ENCODE measurements around the gene RBAK. TPM values are rescaled to one million over a fixed set of nuclear protein-coding genes. Genes with fewer than 3 reads are reported as not detected.
"Not testable (repeated sequence)": the region's sequence is repeated elsewhere in the genome, so short reads cannot be mapped to it uniquely, and the experiment has no call there.

The RBAK gene
- total RNA-seq, 2 experiments from 2014 or later: 15.4 to 17.1 TPM

DNA sequence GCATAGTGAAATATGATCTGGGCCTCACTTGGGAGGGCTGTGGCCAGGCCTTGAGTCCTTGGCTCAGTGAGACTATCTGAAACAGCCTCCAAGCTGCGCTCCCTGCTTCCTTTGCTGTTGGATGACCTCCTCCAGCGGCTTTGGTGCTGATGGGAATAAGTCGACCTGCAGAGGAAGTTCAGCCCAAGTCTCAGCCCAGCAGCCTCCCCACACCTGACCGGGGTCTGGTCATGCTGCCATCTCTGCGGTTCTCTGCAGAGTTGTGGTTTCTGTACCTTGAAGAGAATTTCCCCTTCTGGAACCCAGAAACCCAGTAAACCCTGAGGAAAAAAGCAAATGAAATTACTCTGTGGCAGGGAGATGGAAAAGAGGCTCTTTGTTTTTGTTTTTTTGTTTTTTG lies 4.6 kb upstream of the RBAK start:
- peaks cover 13% of the 10 kb centered on the region for H3K4me1 Mint-ChIP-seq (ENCODE audit: low read depth)
- ChIA-PET CTCF (no interaction called here), POLR2A (no interaction called here)
- TF ChIP-seq, protein P1, sequence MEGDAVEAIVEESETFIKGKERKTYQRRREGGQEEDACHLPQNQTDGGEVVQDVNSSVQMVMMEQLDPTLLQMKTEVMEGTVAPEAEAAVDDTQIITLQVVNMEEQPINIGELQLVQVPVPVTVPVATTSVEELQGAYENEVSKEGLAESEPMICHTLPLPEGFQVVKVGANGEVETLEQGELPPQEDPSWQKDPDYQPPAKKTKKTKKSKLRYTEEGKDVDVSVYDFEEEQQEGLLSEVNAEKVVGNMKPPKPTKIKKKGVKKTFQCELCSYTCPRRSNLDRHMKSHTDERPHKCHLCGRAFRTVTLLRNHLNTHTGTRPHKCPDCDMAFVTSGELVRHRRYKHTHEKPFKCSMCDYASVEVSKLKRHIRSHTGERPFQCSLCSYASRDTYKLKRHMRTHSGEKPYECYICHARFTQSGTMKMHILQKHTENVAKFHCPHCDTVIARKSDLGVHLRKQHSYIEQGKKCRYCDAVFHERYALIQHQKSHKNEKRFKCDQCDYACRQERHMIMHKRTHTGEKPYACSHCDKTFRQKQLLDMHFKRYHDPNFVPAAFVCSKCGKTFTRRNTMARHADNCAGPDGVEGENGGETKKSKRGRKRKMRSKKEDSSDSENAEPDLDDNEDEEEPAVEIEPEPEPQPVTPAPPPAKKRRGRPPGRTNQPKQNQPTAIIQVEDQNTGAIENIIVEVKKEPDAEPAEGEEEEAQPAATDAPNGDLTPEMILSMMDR (IDR thresholded peaks at IDR 0.05): no peak
- no peaks in the 10 kb centered on the region for H3K27me3 Mint-ChIP-seq
- peak overlapping the region; percentile 52 for H3K27ac Mint-ChIP-seq
- no peak overlapping the region for H3K4me3 Mint-ChIP-seq
- H3K36me3 Mint-ChIP-seq (ENCODE audit: low read depth): peaks cover 9% of the 10 kb centered on the region
- H3K9me3 Mint-ChIP-seq: no peaks in the 10 kb centered on the region
- DNase-seq (peak; percentile 17), ATAC-seq (no peak)
- intact Hi-C loops (cut with micrococcal nuclease): no loop called here

- intact Hi-C loops (cut with micrococcal nuclease): no loop called here
- POLR2A ChIA-PET: no interaction called here
- Mint-ChIP-seq H3K27me3 (no peaks in the 10 kb centered on the region), H3K4me3 (no peak overlapping the region), H3K9me3 (no peaks in the 10 kb centered on the region), H3K4me1 (ENCODE audit: low read depth) (peaks cover 25% of the 10 kb centered on the region), H3K27ac (no peak overlapping the region), H3K36me3 (ENCODE audit: low read depth) (peaks cover 22% of the 10 kb centered on the region)
- CTCF ChIA-PET: no interaction called here
- TF ChIP-seq, protein P1 (IDR thresholded peaks at IDR 0.05): no peak
- DNase-seq (no peak), ATAC-seq (no peak)
These were observed 2.0 kb upstream of the RBAK start for GRCh38 chr7:5043661-5044060.

DNA sequence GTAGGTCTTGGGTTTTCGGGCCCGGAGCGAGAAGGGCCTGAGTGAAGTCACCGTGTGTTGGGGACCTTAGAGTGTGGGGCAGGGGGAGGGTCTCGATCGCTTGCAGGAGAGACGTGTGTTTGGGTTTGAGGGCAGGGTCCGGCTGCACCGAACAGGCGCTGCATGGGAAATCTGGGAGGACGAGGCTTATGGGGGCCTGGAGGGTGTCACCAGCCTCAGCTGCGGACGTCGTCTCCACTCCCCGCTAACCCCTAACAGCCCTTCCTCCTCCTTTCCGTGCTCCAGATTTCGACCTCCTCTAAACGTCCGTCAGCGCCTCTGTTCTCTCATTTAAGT lies 705 bp downstream of the RBAK start:
- H3K9me3 Mint-ChIP-seq; ATAC-seq; POLR2A ChIA-PET; H3K27me3 Mint-ChIP-seq; intact Hi-C loops (cut with micrococcal nuclease): not testable (repeated sequence)
- Mint-ChIP-seq H3K4me3 (peak overlapping the region; percentile 97), H3K4me1 (ENCODE audit: low read depth) (peaks cover 34% of the 10 kb centered on the region), H3K36me3 (ENCODE audit: low read depth) (peaks cover 45% of the 10 kb centered on the region), H3K27ac (peak overlapping the region; percentile 90)
- DNase-seq: peak; percentile 16
- CTCF ChIA-PET: interaction anchor here (0.8 kb wide), 1 partner anchor 248 kb away, joined by 3 read pairs; no protein-coding TSS in a partner anchor

DNA sequence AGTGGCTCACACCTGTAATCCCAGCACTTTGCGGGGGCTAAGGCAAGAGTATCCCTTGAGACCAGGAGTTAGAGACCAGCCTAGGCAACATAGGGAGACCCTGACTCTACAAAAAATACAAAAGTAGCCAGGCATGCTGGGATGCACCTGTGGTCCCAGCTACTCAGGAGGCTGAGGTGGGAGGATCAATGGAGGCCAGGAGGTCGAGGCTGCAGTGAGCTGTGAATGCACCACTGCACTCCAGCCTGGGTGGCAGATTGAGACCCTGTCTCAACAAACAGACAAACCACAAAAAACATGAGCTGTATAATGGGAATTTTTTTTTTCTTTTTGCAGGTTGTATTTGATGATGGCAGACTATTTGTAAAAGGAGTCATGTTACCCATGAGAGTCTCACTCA lies 1.5 kb downstream of the RBAK start:
- Mint-ChIP-seq H3K4me1 (ENCODE audit: low read depth) (peaks cover 34% of the 10 kb centered on the region), H3K36me3 (ENCODE audit: low read depth) (peaks cover 53% of the 10 kb centered on the region), H3K9me3 (peaks cover 13% of the 10 kb centered on the region), H3K4me3 (peak overlapping the region; percentile 97)
- POLR2A ChIA-PET; H3K27me3 Mint-ChIP-seq; DNase-seq; CTCF ChIA-PET; intact Hi-C loops (cut with micrococcal nuclease); H3K27ac Mint-ChIP-seq; ATAC-seq: not testable (repeated sequence)

DNA sequence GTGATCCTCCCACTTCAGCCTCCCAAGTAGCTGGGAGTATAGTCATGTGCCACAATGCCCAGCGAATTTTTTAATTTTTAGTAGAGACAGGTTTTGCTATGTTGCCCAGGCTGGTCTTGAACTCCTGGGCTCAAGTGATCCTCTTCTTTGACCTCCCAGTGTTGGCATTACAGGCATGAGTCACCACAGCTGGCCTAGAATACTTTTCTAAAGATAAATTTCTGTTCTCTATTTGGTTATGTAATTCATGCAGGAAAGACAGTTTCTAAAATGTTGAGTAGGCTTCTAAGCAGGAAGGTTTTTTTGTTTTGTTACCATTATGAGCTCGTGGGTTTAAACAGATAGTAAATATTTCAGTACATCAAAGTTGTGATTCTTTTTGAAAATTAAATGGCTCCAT lies 5.0 kb downstream of the RBAK start:
- POLR2A ChIA-PET: no interaction called here
- DNase-seq (no peak), ATAC-seq (no peak)
- no peak overlapping the region for H3K4me3 Mint-ChIP-seq
- intact Hi-C loops (cut with micrococcal nuclease): no loop called here
- H3K4me1 Mint-ChIP-seq (ENCODE audit: low read depth): peaks cover 37% of the 10 kb centered on the region
- no peaks in the 10 kb centered on the region for H3K27me3 Mint-ChIP-seq
- CTCF ChIA-PET: no interaction called here
- H3K9me3 Mint-ChIP-seq: peaks cover 27% of the 10 kb centered on the region
- H3K36me3 Mint-ChIP-seq (ENCODE audit: low read depth): peaks cover 79% of the 10 kb centered on the region
- TF ChIP-seq, protein P1 (IDR thresholded peaks at IDR 0.05): no peak
- H3K27ac Mint-ChIP-seq: no peak overlapping the region

DNA sequence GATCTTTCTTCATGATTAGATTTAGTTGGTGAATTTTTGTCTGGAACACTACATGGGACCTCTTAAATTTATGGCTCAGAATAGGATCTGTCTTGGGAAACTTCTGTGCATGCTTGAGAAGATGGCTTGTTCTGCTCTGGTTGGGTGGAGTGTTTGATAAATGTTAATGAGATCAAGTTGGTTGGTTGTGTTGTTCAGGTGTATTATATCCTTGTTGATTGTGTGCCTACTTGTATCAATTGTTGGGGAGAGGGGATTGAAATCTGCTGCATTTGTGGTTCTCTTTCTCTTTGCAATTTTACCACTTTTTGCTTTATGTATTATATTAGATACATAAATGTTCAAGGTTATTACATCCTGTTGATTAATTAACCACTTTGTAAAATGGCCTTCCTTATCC lies 6.1 kb downstream of the RBAK start:
- ATAC-seq; POLR2A ChIA-PET; CTCF ChIA-PET; H3K27ac Mint-ChIP-seq; H3K4me3 Mint-ChIP-seq; intact Hi-C loops (cut with micrococcal nuclease); H3K27me3 Mint-ChIP-seq; DNase-seq: not testable (repeated sequence)
- peaks cover 32% of the 10 kb centered on the region for H3K9me3 Mint-ChIP-seq
- H3K36me3 Mint-ChIP-seq (ENCODE audit: low read depth): peaks cover 83% of the 10 kb centered on the region
- peaks cover 36% of the 10 kb centered on the region for H3K4me1 Mint-ChIP-seq (ENCODE audit: low read depth)

- DNase-seq (no peak), ATAC-seq (no peak)
- TF ChIP-seq, protein P1 (IDR thresholded peaks at IDR 0.05): no peak
- H3K9me3 Mint-ChIP-seq: peaks cover 38% of the 10 kb centered on the region
- intact Hi-C loops (cut with micrococcal nuclease): no loop called here
- ChIA-PET POLR2A (no interaction called here), CTCF (no interaction called here)
- peaks cover 29% of the 10 kb centered on the region for H3K4me1 Mint-ChIP-seq (ENCODE audit: low read depth)
- no peak overlapping the region for H3K4me3 Mint-ChIP-seq
- H3K27me3 Mint-ChIP-seq: no peaks in the 10 kb centered on the region
- H3K27ac Mint-ChIP-seq: no peak overlapping the region
- H3K36me3 Mint-ChIP-seq (ENCODE audit: low read depth): peaks cover 90% of the 10 kb centered on the region
These were observed 7.5 kb downstream of the RBAK start for GRCh38 chr7:5053175-5053574.
